PC-9 (cell line): ENCODE results near the gene ZNF155.

Experiments
- CTCF ChIP-seq: fragments of 200-600 bp; sonication (generic); conservative IDR thresholded peaks from 2 replicates; pipeline ENCODE4 v1.6.1; 2017; ENCODE audit warnings: mixed run types, antibody characterized with exemption, mild to moderate bottlenecking, moderate library complexity
- EZH2 ChIP-seq: fragments of 200-600 bp; sonication (generic); IDR thresholded peaks from 2 replicates; pipeline ENCODE4 v1.8.0; 2017; ENCODE audit warnings: antibody characterized with exemption, low read depth

GRCh38 chr19:43957891-43958290 lies 26.1 kb upstream of the ZNF155 start:
- no peak for TF ChIP-seq CTCF
- TF ChIP-seq EZH2 = no peak
